CD4-positive, alpha-beta T cell treated with Interleukin-6 at 100 ng/mL for 8 hours (primary cell): ENCODE data around the gene FAM184A.

ENCODE experiments used
- DNase-seq: peaks from one replicate; pipeline ENCODE4 v3.0.0-alpha.2; 2020; ENCODE audit warnings: mixed read lengths, low spot score

FAM184A gene

GRCh38 chr6:118963003-118963402, 115.5 kb downstream of the FAM184A start:
- no peak for DNase-seq

- no peak for DNase-seq
These were observed 118.6 kb downstream of the FAM184A start for GRCh38 chr6:118959903-118960302.

GRCh38 chr6:118953391-118953790, 125.1 kb downstream of the FAM184A start:
- DNase-seq, result no peak

GRCh38 chr6:118952683-118953082, 125.8 kb downstream of the FAM184A start:
- DNase-seq, result no peak

GRCh38 chr6:118945217-118945616, 133.2 kb downstream of the FAM184A start:
- no peak for DNase-seq

GRCh38 chr6:118940770-118941169, 137.7 kb downstream of the FAM184A start:
- no peak for DNase-seq

GRCh38 chr6:118939683-118940082, 138.8 kb downstream of the FAM184A start:
- DNase-seq, result no peak

- DNase-seq, result no peak
These were observed 142.3 kb downstream of the FAM184A start for GRCh38 chr6:118935978-118936703.

- DNase-seq, result no peak
These were observed 143.2 kb downstream of the FAM184A start for GRCh38 chr6:118935331-118935668.

- DNase-seq, result peak; percentile 84
These were observed 143.8 kb downstream of the FAM184A start, which contains the start of gene MCM9 for GRCh38 chr6:118934461-118935330. Gene MCM9, minus strand, starts transcription at chr6:118935159. Its CDS starts 3,436 bp downstream, at chr6:118931723.

- no peak for DNase-seq
These were observed 144.5 kb downstream of the FAM184A start for GRCh38 chr6:118933855-118934460.

- no peak for DNase-seq
These were observed 146.0 kb downstream of the FAM184A start for GRCh38 chr6:118932421-118932820.

GRCh38 chr6:118931436-118931835, 147.0 kb downstream of the FAM184A start:
- DNase-seq, result no peak

GRCh38 chr6:118930680-118931079, 147.8 kb downstream of the FAM184A start:
- no peak for DNase-seq

- DNase-seq, result no peak
These were observed 155.4 kb downstream of the FAM184A start for GRCh38 chr6:118923035-118923434.

- DNase-seq, result no peak
These were observed 157.4 kb downstream of the FAM184A start for GRCh38 chr6:118921084-118921483.

- DNase-seq, result no peak
These were observed 160.1 kb downstream of the FAM184A start for GRCh38 chr6:118918329-118918725.

GRCh38 chr6:118917546-118918328, 160.7 kb downstream of the FAM184A start:
- DNase-seq, result no peak

- DNase-seq, result no peak
These were observed 163.9 kb downstream of the FAM184A start for GRCh38 chr6:118914598-118914997.

GRCh38 chr6:118913161-118913560, 165.3 kb downstream of the FAM184A start:
- DNase-seq, result no peak

GRCh38 chr6:118912646-118913045, 165.8 kb downstream of the FAM184A start:
- no peak for DNase-seq
